ENCODE data around the gene TNPO1. TPM values are rescaled to one million over a fixed set of nuclear protein-coding genes. Genes with fewer than 3 reads are reported as not detected.
A peak's percentile ranks its signal among the peaks of the same experiment; 100 is the strongest.

TNPO1 gene
- total RNA-seq, 2 experiments from 2014 or later: 69.6 to 74.7 TPM

DNA sequence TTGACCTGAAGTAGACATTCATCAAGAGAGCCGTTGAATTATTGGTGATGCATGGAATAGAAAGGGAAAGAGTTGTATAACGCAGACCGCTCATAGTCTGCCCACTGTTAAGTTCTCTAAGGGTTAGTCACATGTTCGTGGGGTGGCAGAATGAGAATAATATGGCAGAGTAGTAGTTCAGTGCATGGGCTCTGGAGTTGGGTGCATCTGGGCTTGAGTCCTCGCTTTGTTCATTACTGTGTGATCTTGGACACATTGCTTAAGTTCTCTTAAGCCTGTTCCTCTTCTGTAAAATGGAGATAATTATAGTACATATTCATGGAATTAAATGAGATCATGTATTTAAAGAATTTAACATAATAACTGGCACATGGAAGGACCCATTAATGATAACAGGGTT, 23.6 kb downstream of the TNPO1 start:
- ATAC-seq (ENCODE audit: poor library complexity) (no peak), DNase-seq (no peak)
- no peak overlapping the region for H3K27ac ChIP-seq (ENCODE audit: low read depth in 1 of 2, low read length in 2 of 2)
- H3K4me3 Mint-ChIP-seq: no peak overlapping the region
- no peak overlapping the region for H3K4me3 ChIP-seq (ENCODE audit: low read length)
- no peaks in the 10 kb centered on the region for H3K36me3 ChIP-seq (ENCODE audit: insufficient read depth, low read length)
- H3K27me3 Mint-ChIP-seq: no peaks in the 10 kb centered on the region
- no peaks in the 10 kb centered on the region for H3K27me3 ChIP-seq (ENCODE audit: control insufficient read depth in 1 of 2, insufficient read depth in 2 of 2, low read length in 2 of 2)
- no peaks in the 10 kb centered on the region for H3K9me3 ChIP-seq (ENCODE audit: control insufficient read depth in 1 of 2, insufficient read depth in 1 of 2, low read length in 2 of 2)
- H3K4me1 Mint-ChIP-seq (ENCODE audit: low read depth): peaks cover 19% of the 10 kb centered on the region
- no peaks in the 10 kb centered on the region for H3K4me1 ChIP-seq (ENCODE audit: insufficient read depth, low read length)
- ChIA-PET CTCF (no interaction called here), POLR2A (no interaction called here)
- TF ChIP-seq CTCF (IDR thresholded peaks at IDR 0.05): no peak
- no peaks in the 10 kb centered on the region for H3K36me3 Mint-ChIP-seq (ENCODE audit: low read depth)
- no peak overlapping the region for H3K27ac Mint-ChIP-seq
- H3K9me3 Mint-ChIP-seq: no peaks in the 10 kb centered on the region
- intact Hi-C loops (cut with DNase I, micrococcal nuclease): loop anchor here in 1 of 2 experiments (10.0 kb wide), 2 partner anchors 115 to 535 kb away; partner anchors contain the start of gene FCHO2

DNA sequence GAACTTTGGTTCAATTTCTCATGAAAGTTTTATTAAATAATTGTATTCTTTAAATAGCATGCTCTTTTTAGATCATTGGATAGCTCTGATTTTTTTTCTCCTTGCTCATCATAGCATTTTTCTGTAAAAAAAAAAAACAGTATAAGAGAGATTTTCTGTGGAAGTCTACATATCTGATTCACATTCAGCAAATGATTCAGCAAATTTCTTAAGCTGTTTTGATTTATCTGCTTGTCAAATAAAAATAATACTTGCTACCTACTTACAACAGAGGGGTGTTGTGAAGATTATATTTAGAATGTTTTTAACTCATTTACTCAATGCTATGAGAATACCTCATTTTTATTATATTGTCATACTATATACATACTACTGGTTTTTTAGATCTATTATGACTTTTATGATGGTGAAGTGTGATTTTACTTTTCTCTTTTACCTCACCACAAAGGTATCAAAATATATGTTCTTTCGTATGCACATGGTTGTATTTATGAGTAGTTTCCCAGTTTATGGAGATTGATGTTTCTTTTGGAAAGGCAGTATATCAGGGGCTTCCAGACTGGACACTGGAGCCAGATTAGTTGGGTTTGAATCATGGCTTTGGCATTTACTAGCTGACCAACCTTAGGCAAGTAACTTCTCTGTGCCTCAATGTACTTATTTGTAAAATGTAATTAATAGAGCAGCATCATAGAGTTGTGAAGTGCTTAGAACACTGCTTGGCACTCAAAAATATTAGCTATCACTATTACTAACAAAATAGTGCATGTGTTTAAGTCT, 25.5 kb downstream of the TNPO1 start:
- ChIA-PET POLR2A (interaction anchor here (1.4 kb wide), 1 partner anchor 24 kb away, joined by 7 read pairs; no protein-coding TSS in a partner anchor), CTCF (interaction anchor here (1.3 kb wide), 1 partner anchor 57 kb away, joined by 3 read pairs; no protein-coding TSS in a partner anchor)
- Histone ChIP-seq H3K27ac (ENCODE audit: low read depth in 1 of 2, low read length in 2 of 2) (no peak overlapping the region), H3K9me3 (ENCODE audit: control insufficient read depth in 1 of 2, insufficient read depth in 1 of 2, low read length in 2 of 2) (no peaks in the 10 kb centered on the region), H3K36me3 (ENCODE audit: insufficient read depth, low read length) (no peaks in the 10 kb centered on the region), H3K4me1 (ENCODE audit: insufficient read depth, low read length) (no peaks in the 10 kb centered on the region), H3K4me3 (ENCODE audit: low read length) (no peak overlapping the region), H3K27me3 (ENCODE audit: control insufficient read depth in 1 of 2, insufficient read depth in 2 of 2, low read length in 2 of 2) (no peaks in the 10 kb centered on the region)
- peaks cover 34% of the 10 kb centered on the region for H3K4me1 Mint-ChIP-seq (ENCODE audit: low read depth)
- no peak overlapping the region for H3K4me3 Mint-ChIP-seq
- H3K27ac Mint-ChIP-seq: no peak overlapping the region
- intact Hi-C loops (cut with DNase I, micrococcal nuclease): loop anchor here in 1 of 2 experiments (10.0 kb wide), 2 partner anchors 113 to 537 kb away; partner anchors contain the start of gene FCHO2
- TF ChIP-seq CTCF (IDR thresholded peaks at IDR 0.05): no peak
- H3K36me3 Mint-ChIP-seq (ENCODE audit: low read depth): no peaks in the 10 kb centered on the region
- H3K27me3 Mint-ChIP-seq: no peaks in the 10 kb centered on the region
- no peak for ATAC-seq (ENCODE audit: poor library complexity)
- no peak for DNase-seq
- H3K9me3 Mint-ChIP-seq: no peaks in the 10 kb centered on the region

DNA sequence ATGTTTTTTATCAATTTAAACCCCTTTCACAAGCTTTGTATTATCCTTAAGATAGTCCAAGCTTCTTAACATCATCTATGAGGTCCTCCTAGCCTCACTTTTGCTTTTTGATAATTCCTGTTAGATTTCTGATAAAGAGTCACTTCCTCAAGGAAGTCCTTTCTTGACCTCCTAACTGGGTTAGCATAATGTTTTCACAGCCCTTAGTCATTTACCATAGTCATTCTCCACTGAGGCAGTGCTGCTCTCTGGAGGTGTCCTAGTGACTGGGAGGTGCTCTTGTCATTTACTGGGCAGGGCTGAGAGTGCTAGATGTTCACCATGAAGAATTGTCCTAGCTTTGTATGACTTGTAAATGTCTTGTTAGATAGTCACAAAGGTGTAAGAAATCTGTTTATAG, 26.4 kb downstream of the TNPO1 start:
- no peaks in the 10 kb centered on the region for H3K27me3 Mint-ChIP-seq
- H3K36me3 Mint-ChIP-seq (ENCODE audit: low read depth): peaks cover 1% of the 10 kb centered on the region
- no peaks in the 10 kb centered on the region for H3K27me3 ChIP-seq (ENCODE audit: control insufficient read depth in 1 of 2, insufficient read depth in 2 of 2, low read length in 2 of 2)
- peaks cover 3% of the 10 kb centered on the region for H3K4me1 ChIP-seq (ENCODE audit: insufficient read depth, low read length)
- DNase-seq: peak in 3 of 14 experiments; percentile 12 to 29 (median 19)
- peaks cover 42% of the 10 kb centered on the region for H3K4me1 Mint-ChIP-seq (ENCODE audit: low read depth)
- no peak for TF ChIP-seq CTCF (IDR thresholded peaks at IDR 0.05)
- no peaks in the 10 kb centered on the region for H3K9me3 ChIP-seq (ENCODE audit: control insufficient read depth in 1 of 2, insufficient read depth in 1 of 2, low read length in 2 of 2)
- no peaks in the 10 kb centered on the region for H3K36me3 ChIP-seq (ENCODE audit: insufficient read depth, low read length)
- no peaks in the 10 kb centered on the region for H3K9me3 Mint-ChIP-seq
- no peak overlapping the region for H3K27ac ChIP-seq (ENCODE audit: low read depth in 1 of 2, low read length in 2 of 2)
- intact Hi-C loops (cut with DNase I, micrococcal nuclease): loop anchor here in 1 of 2 experiments (10.0 kb wide), 2 partner anchors 112 to 538 kb away; partner anchors contain the start of gene FCHO2
- POLR2A ChIA-PET: interaction anchor here (1.4 kb wide), 1 partner anchor 25 kb away, joined by 7 read pairs; no protein-coding TSS in a partner anchor
- no peak overlapping the region for H3K4me3 Mint-ChIP-seq
- ATAC-seq (ENCODE audit: poor library complexity): no peak
- CTCF ChIA-PET: no interaction called here
- no peak overlapping the region for H3K27ac Mint-ChIP-seq
- no peak overlapping the region for H3K4me3 ChIP-seq (ENCODE audit: low read length)

All from CD4-positive, alpha-beta T cell (primary cell).